ENCODE measurements around the gene GPC6.

GPC6 gene

GRCh38 chr13:94020426-94020825 lies 793.8 kb downstream of the GPC6 start:
- TF ChIP-seq CTCF (conservative IDR thresholded peaks at IDR 0.05), result no peak
- no peak overlapping the region for H3K27ac ChIP-seq

- TF ChIP-seq CTCF (conservative IDR thresholded peaks at IDR 0.05), result no peak
- no peak overlapping the region for H3K27ac ChIP-seq
Measured at GRCh38 chr13:94020833-94021232, 794.2 kb downstream of the GPC6 start.

GRCh38 chr13:94028234-94028633 lies 801.6 kb downstream of the GPC6 start:
- H3K27ac ChIP-seq, result no peak overlapping the region
- no peak for TF ChIP-seq CTCF (conservative IDR thresholded peaks at IDR 0.05)

GRCh38 chr13:94028650-94029049 lies 802.0 kb downstream of the GPC6 start:
- H3K27ac ChIP-seq, result no peak overlapping the region
- no peak for TF ChIP-seq CTCF (conservative IDR thresholded peaks at IDR 0.05)

- no peak for TF ChIP-seq CTCF (conservative IDR thresholded peaks at IDR 0.05)
- H3K27ac ChIP-seq, result no peak overlapping the region
Measured at GRCh38 chr13:94030415-94031119, 804.0 kb downstream of the GPC6 start.

GRCh38 chr13:94031609-94032008 lies 805.0 kb downstream of the GPC6 start:
- no peak for TF ChIP-seq CTCF (conservative IDR thresholded peaks at IDR 0.05)
- no peak overlapping the region for H3K27ac ChIP-seq

GRCh38 chr13:94033098-94033497 lies 806.5 kb downstream of the GPC6 start:
- no peak for TF ChIP-seq CTCF (conservative IDR thresholded peaks at IDR 0.05)
- no peak overlapping the region for H3K27ac ChIP-seq
